NB4 (cell line): ENCODE measurements around the gene TRAPPC10.
"Not testable (repeated sequence)": the region's sequence is repeated elsewhere in the genome, so short reads cannot be mapped to it uniquely, and the experiment has no call there.

Experiments
- CTCF ChIP-seq: IDR thresholded peaks from one replicate; pipeline ENCODE4 v1.5.1; 2012; ENCODE audit warnings: low read depth, low read length
- MAX ChIP-seq: IDR thresholded peaks from 2 replicates; pipeline ENCODE4 v1.6.1; 2011; ENCODE audit warnings: low read depth, low read length
- MYC ChIP-seq: IDR thresholded peaks from 2 replicates; pipeline ENCODE4 v1.6.1; 2011; ENCODE audit warnings: low read depth, low read length
- POLR2A ChIP-seq: IDR thresholded peaks from 2 replicates; pipeline ENCODE4 v1.6.1; 2011; ENCODE audit warnings: mild to moderate bottlenecking; ENCODE audit not compliant: insufficient read length; ENCODE audit errors: extremely low read depth

GRCh38 chr21:44147108-44147507 lies 135.0 kb downstream of the TRAPPC10 start:
- not testable (repeated sequence) for TF ChIP-seq CTCF, POLR2A, MYC, MAX
